ENCODE results near the gene GNB1.

- TF ChIP-seq POLR2A (IDR thresholded peaks at IDR 0.05; ENCODE audit: low read length) (no peak), GATA1 (IDR thresholded peaks at IDR 0.05; ENCODE audit: low read depth, low read length) (no peak)
These were observed 105.2 kb downstream of the GNB1 start for GRCh38 chr1:1785666-1786065.

Measured in erythroblast (primary cell).